Trophoblast cell (in vitro differentiated cells and primary cell): Measurements from ENCODE around the gene ZNF211.

Experiments
- DNase-seq, 2 donors: peaks; one replicate each; pipeline ENCODE4 v3.0.0-alpha.2; 2016
- H2AFZ ChIP-seq: 2 replicates; pipeline ENCODE4 v1.6.1; 2013; ENCODE audit warnings: low read length, moderate library complexity, mild to moderate bottlenecking; ENCODE audit not compliant: insufficient read depth, poor library complexity
- H2AK5ac ChIP-seq: 2 replicates; pipeline ENCODE4 v1.6.1; 2013; ENCODE audit warnings: mild to moderate bottlenecking, low read length
- H2BK120ac ChIP-seq: 2 replicates; pipeline ENCODE4 v1.6.1; 2013; ENCODE audit warnings: low read length, mild to moderate bottlenecking, moderate library complexity; ENCODE audit not compliant: insufficient read depth, poor library complexity
- H2BK12ac ChIP-seq: 2 replicates; pipeline ENCODE4 v1.6.1; 2013; ENCODE audit warnings: mild to moderate bottlenecking, low read length, moderate library complexity
- H2BK5ac ChIP-seq: 2 replicates; pipeline ENCODE4 v1.6.1; 2013; ENCODE audit warnings: low read length, low read depth, moderate library complexity, mild to moderate bottlenecking; ENCODE audit not compliant: poor library complexity
- H3K14ac ChIP-seq: 2 replicates; pipeline ENCODE4 v1.6.1; 2013; ENCODE audit warnings: mild to moderate bottlenecking, low read length
- H3K18ac ChIP-seq: 2 replicates; pipeline ENCODE4 v1.6.1; 2013; ENCODE audit warnings: mild to moderate bottlenecking, low read length
- H3K23ac ChIP-seq: 2 replicates; pipeline ENCODE4 v1.6.1; 2013; ENCODE audit warnings: low read length
- H3K27ac ChIP-seq: 2 replicates; pipeline ENCODE4 v1.5.1; 2013; ENCODE audit warnings: low read depth, mild to moderate bottlenecking, inconsistent platforms, low read length, moderate library complexity
- H3K27me3 ChIP-seq: 2 replicates; pipeline ENCODE4 v1.6.1; 2013; ENCODE audit warnings: inconsistent platforms, mild to moderate bottlenecking, low read length, moderate library complexity; ENCODE audit not compliant: insufficient read depth
- H3K36me3 ChIP-seq, 2 experiments: 1 replicate in 1 of 2; 2 replicates in 1 of 2; pipeline ENCODE4 v1.6.1; 2013; ENCODE audit warnings: low read length in 2 of 2, mild to moderate bottlenecking in 2 of 2, moderate library complexity in 1 of 2; ENCODE audit not compliant: insufficient read depth in 2 of 2, control insufficient read depth in 1 of 2
- H3K4ac ChIP-seq: 2 replicates; pipeline ENCODE4 v1.6.1; 2013; ENCODE audit warnings: low read depth, mild to moderate bottlenecking, low read length, moderate library complexity
- H3K4me1 ChIP-seq, 2 experiments: 1 replicate in 1 of 2; 2 replicates in 1 of 2; pipeline ENCODE4 v1.6.1; 2013; ENCODE audit warnings: low read length in 2 of 2, mild to moderate bottlenecking in 2 of 2, moderate library complexity in 1 of 2; ENCODE audit not compliant: insufficient read depth in 2 of 2, control insufficient read depth in 1 of 2
- H3K4me2 ChIP-seq: 2 replicates; pipeline ENCODE4 v1.6.1; 2013; ENCODE audit warnings: inconsistent platforms, mild to moderate bottlenecking, low read length, moderate library complexity
- H3K4me3 ChIP-seq: 2 replicates; pipeline ENCODE4 v1.5.1; 2013; ENCODE audit warnings: mild to moderate bottlenecking, low read depth, low read length, inconsistent platforms
- H3K79me1 ChIP-seq: one replicate; pipeline ENCODE4 v1.6.1; 2013; ENCODE audit warnings: low read length
- H3K79me2 ChIP-seq: 2 replicates; pipeline ENCODE4 v1.6.1; 2013; ENCODE audit warnings: low read length, mild to moderate bottlenecking; ENCODE audit not compliant: control insufficient read depth, insufficient read depth, poor library complexity
- H3K9ac ChIP-seq: 2 replicates; pipeline ENCODE4 v1.6.1; 2013; ENCODE audit warnings: mild to moderate bottlenecking, low read length
- H3K9me3 ChIP-seq: 2 replicates; pipeline ENCODE4 v1.6.1; 2013; ENCODE audit warnings: low read depth, mild to moderate bottlenecking, control low read depth, inconsistent platforms, low read length; ENCODE audit not compliant: insufficient read depth
- H4K12ac ChIP-seq: 2 replicates; pipeline ENCODE4 v1.6.1; 2013; ENCODE audit warnings: low read depth, mild to moderate bottlenecking, low read length, moderate library complexity
- H4K8ac ChIP-seq: 2 replicates; pipeline ENCODE4 v1.6.1; 2013; ENCODE audit warnings: low read depth, mild to moderate bottlenecking, low read length, moderate library complexity
- H4K91ac ChIP-seq: one replicate; pipeline ENCODE4 v1.6.1; 2013; ENCODE audit warnings: low read depth, mild to moderate bottlenecking, low read length, moderate library complexity
- WGBS: extraction: QIAGEN DNeasy Blood & Tissue Kit; methylation state at CpG from one replicate; pipeline ENCODE4 v1.1.7; 2013; ENCODE audit warnings: missing lambda C conversion rate; ENCODE audit not compliant: insufficient read length, insufficient coverage; ENCODE audit errors: extremely low coverage; 5-methylcytosine and 5-hydroxymethylcytosine counted together

Gene ZNF211

DNA sequence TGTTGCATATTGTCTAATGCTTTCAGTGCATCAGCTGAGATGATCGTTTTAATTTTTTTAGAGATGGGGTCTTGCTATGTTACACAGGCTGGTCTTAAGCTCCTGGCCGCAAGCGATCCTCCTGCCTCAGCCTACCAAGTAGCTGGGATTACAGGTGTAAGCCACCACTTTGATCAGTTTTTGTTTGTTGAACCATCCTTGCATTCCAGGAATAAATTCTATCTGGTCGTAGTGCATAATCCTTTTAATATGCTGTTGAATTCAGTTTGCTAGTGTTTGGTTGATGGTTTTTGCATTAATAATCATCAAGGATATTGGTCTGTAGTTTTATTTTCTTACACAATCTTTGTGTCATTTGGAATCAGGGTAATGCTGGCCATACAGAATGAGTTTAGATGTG, 4.4 kb downstream of the ZNF211 start:
- Histone ChIP-seq H3K4me2 (no peak overlapping the region), H2BK12ac (no peak overlapping the region)

DNA sequence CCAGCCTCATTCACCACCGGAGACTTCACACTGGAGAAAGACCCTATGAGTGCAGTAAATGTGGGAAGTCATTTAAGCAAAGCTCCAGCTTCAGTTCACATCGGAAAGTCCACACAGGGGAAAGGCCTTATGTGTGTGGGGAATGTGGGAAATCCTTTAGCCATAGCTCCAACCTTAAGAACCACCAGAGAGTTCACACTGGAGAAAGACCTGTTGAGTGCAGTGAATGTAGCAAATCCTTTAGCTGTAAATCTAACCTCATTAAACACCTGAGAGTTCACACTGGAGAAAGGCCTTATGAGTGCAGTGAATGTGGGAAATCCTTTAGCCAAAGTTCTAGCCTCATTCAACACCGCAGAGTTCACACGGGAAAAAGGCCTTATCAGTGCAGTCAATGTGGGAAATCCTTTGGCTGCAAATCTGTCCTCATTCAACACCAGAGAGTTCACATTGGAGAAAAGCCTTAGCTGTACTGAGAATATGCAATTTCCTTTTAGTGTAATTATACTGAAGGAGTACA, 8.8 kb downstream of the ZNF211 start:
- Histone ChIP-seq H2AFZ (no peak overlapping the region), H2BK120ac (no peak overlapping the region), H3K27ac (no peak overlapping the region), H3K4me1 (no peaks in the 10 kb centered on the region), H4K8ac (no peak overlapping the region), H3K27me3 (no peaks in the 10 kb centered on the region), H3K4me2 (no peak overlapping the region), H3K23ac (no peak overlapping the region), H3K9me3 (peaks cover 1% of the 10 kb centered on the region), H3K4me3 (no peak overlapping the region), H3K79me2 (no peaks in the 10 kb centered on the region), H2AK5ac (no peak overlapping the region), H3K36me3 (peaks cover 20 to 36% of the 10 kb centered on the region in 2 experiments), H3K14ac (no peak overlapping the region), H3K4ac (no peak overlapping the region), H4K12ac (no peak overlapping the region), H3K79me1 (no peaks in the 10 kb centered on the region), H4K91ac (no peak overlapping the region), H3K18ac (no peak overlapping the region), H2BK5ac (no peak overlapping the region), H3K9ac (no peak overlapping the region), H2BK12ac (no peak overlapping the region)
- no CpG with 5 or more reads among the region's 4 CpGs for WGBS
- no peak for DNase-seq

More for the DNA sequence above, 4.4 kb downstream of the ZNF211 start:
- Histone ChIP-seq H3K4me1 (peaks cover 5 to 7% of the 10 kb centered on the region in 2 experiments), H3K4me3 (no peak overlapping the region), H4K12ac (no peak overlapping the region), H3K9ac (no peak overlapping the region), H4K8ac (no peak overlapping the region), H3K23ac (no peak overlapping the region), H2AFZ (no peak overlapping the region), H4K91ac (no peak overlapping the region), H3K36me3 (peaks cover 23 to 37% of the 10 kb centered on the region in 2 experiments), H3K9me3 (peaks cover 1% of the 10 kb centered on the region), H2AK5ac (no peak overlapping the region), H2BK120ac (no peak overlapping the region), H3K79me1 (peaks cover 5% of the 10 kb centered on the region), H3K79me2 (peaks cover 7% of the 10 kb centered on the region), H3K4ac (no peak overlapping the region), H3K14ac (no peak overlapping the region), H2BK5ac (no peak overlapping the region), H3K27me3 (no peaks in the 10 kb centered on the region), H3K27ac (no peak overlapping the region), H3K18ac (no peak overlapping the region)
- no peak for DNase-seq
- no CpG with 5 or more reads among the region's 4 CpGs for WGBS

DNA sequence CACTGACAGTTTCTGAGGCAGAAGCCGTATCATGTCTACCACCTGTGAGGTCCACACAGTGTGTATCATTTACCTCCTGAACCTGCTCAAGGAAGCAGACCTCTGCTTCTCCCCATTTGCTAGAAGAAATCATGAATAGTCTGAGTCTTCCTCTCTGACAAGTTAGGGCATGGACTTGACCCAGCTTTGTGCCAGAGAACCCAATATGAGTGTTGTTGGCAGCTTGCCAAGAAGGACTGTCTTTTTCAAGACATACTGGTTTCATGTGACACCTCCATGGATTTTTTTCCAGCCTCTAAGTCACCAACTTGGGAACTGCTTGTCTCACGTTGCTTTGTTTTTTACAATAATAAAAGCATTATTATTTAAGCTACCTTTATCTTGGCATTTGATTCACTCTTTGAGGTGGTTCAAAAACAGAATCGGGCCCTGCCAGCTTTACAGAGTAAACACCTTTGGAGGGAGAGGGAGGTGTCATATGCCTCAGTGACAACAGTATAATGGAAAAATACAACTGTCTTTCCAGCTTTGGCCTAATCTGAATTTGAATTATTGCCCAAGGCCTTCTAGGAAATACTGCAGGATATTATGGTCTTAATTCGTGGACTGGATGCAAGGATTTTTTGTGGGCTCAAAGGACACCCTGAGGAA, 9.6 kb downstream of the ZNF211 start:
- no peak for DNase-seq
- WGBS: no CpG with 5 or more reads among the region's 4 CpGs

DNA sequence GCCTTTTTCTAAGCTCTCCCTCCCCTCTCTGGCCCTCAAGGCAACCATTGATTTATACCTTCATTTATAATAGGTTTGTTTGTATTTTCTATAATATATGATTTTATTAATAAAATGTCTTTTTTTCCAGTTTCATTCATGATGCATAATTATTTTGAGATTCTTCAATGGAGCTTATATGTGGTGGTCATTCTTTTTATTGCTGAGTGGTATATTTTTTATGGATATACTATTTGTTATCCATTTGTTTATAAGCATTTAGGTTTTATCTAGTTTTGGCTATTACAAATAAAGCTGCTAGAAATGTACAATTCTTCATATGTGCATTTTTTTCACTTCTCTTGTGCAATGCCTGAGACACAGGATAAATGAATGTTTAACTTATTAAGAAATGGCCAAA, 10.8 kb downstream of the ZNF211 start:
- Histone ChIP-seq H3K23ac (no peak overlapping the region), H3K9ac (no peak overlapping the region), H2AK5ac (no peak overlapping the region), H3K4me2 (no peak overlapping the region), H2BK120ac (no peak overlapping the region), H3K18ac (no peak overlapping the region), H3K4ac (no peak overlapping the region), H3K4me3 (no peak overlapping the region), H3K79me2 (no peaks in the 10 kb centered on the region), H4K91ac (no peak overlapping the region), H3K9me3 (no peaks in the 10 kb centered on the region), H2BK5ac (no peak overlapping the region), H2BK12ac (no peak overlapping the region), H3K79me1 (no peaks in the 10 kb centered on the region), H3K27me3 (no peaks in the 10 kb centered on the region), H3K27ac (no peak overlapping the region), H3K36me3 (peaks cover 14 to 30% of the 10 kb centered on the region in 2 experiments), H3K14ac (no peak overlapping the region), H4K12ac (no peak overlapping the region), H3K4me1 (no peaks in the 10 kb centered on the region), H2AFZ (no peak overlapping the region), H4K8ac (no peak overlapping the region)
- DNase-seq: no peak

More for the DNA sequence above, 9.6 kb downstream of the ZNF211 start:
- no peak overlapping the region for H3K14ac ChIP-seq
- H2BK5ac ChIP-seq: no peak overlapping the region
- no peak overlapping the region for H4K91ac ChIP-seq
- no peak overlapping the region for H4K8ac ChIP-seq
- no peaks in the 10 kb centered on the region for H3K79me2 ChIP-seq
- H2BK12ac ChIP-seq: no peak overlapping the region
- H3K4me2 ChIP-seq: no peak overlapping the region
- no peak overlapping the region for H4K12ac ChIP-seq
- no peaks in the 10 kb centered on the region for H3K79me1 ChIP-seq
- no peaks in the 10 kb centered on the region for H3K4me1 ChIP-seq
- H2AK5ac ChIP-seq: no peak overlapping the region
- no peak overlapping the region for H3K9ac ChIP-seq
- H3K4me3 ChIP-seq: no peak overlapping the region
- H2AFZ ChIP-seq: no peak overlapping the region
- H3K9me3 ChIP-seq: peaks cover 1% of the 10 kb centered on the region
- no peak overlapping the region for H3K18ac ChIP-seq
- no peak overlapping the region for H2BK120ac ChIP-seq
- H3K27me3 ChIP-seq: no peaks in the 10 kb centered on the region
- H3K36me3 ChIP-seq: peaks cover 18 to 33% of the 10 kb centered on the region in 2 experiments
- H3K4ac ChIP-seq: no peak overlapping the region
- no peak overlapping the region for H3K27ac ChIP-seq
- no peak overlapping the region for H3K23ac ChIP-seq
